Astrocyte (in vitro differentiated cells and primary cell): ENCODE results near the gene DENND4C.

ENCODE experiments used
- CTCF ChIP-seq: IDR thresholded peaks from 2 replicates; pipeline ENCODE4 v1.5.1; 2011; ENCODE audit warnings: low read depth, mild to moderate bottlenecking, inconsistent platforms, low read length, moderate library complexity; ENCODE audit not compliant: insufficient read depth
- EZH2 ChIP-seq: IDR thresholded peaks from 2 replicates; pipeline ENCODE4 v1.6.1; 2012; ENCODE audit warnings: mild to moderate bottlenecking, low read length, inconsistent platforms; ENCODE audit not compliant: insufficient read depth

GRCh38 chr9:19221326-19221725, 9.2 kb upstream of the DENND4C start:
- no peak for TF ChIP-seq CTCF
- no peak for TF ChIP-seq EZH2
